GM21576 (cell line): Measurements from ENCODE around the gene NUDCD2.
"Not testable (repeated sequence)": the region's sequence is repeated elsewhere in the genome, so short reads cannot be mapped to it uniquely, and the experiment has no call there.

Experiments
- ATAC-seq: cut with Tn5 transposase; IDR thresholded peaks from one replicate; pipeline ENCODE4 v1.9.1; 2021; ENCODE audit warnings: mild to moderate bottlenecking, moderate library complexity; ENCODE audit not compliant: unreplicated experiment

The NUDCD2 gene

GRCh38 chr5:163473635-163474243 is 13.8 kb upstream of the NUDCD2 start:
- peak; percentile 92 for ATAC-seq

- no peak for ATAC-seq
Observed at GRCh38 chr5:163467682-163468081, 7.8 kb upstream of the NUDCD2 start.

- no peak for ATAC-seq
Observed at GRCh38 chr5:163463063-163463435, 3.1 kb upstream of the NUDCD2 start.

GRCh38 chr5:163460562-163461171 is 765 bp upstream of the NUDCD2 start, which contains the start of gene HMMR:
HMMR (plus strand) TSS chr5:163460632; CDS start chr5:163460693, 61 bp downstream.
- ATAC-seq = no peak

- peak; percentile 6 for ATAC-seq
Observed at GRCh38 chr5:163459462-163459818, 462 bp downstream of the NUDCD2 start.

- ATAC-seq = no peak
Observed at GRCh38 chr5:163458778-163459385, 1.0 kb downstream of the NUDCD2 start.

GRCh38 chr5:163456840-163457239 is 3.1 kb downstream of the NUDCD2 start:
- ATAC-seq = no peak

GRCh38 chr5:163456029-163456589 is 3.8 kb downstream of the NUDCD2 start:
- ATAC-seq = no peak

- ATAC-seq = not testable (repeated sequence)
Observed at GRCh38 chr5:163455406-163455805, 4.5 kb downstream of the NUDCD2 start.

GRCh38 chr5:163453705-163454104 is 6.2 kb downstream of the NUDCD2 start:
- ATAC-seq = no peak

- ATAC-seq = no peak
Observed at GRCh38 chr5:163451489-163451888, 8.4 kb downstream of the NUDCD2 start.

- ATAC-seq = no peak
Observed at GRCh38 chr5:163448491-163448890, 11.4 kb downstream of the NUDCD2 start.

GRCh38 chr5:163447875-163448274 is 12.0 kb downstream of the NUDCD2 start:
- ATAC-seq = no peak

- ATAC-seq = no peak
Observed at GRCh38 chr5:163447191-163447590, 12.7 kb downstream of the NUDCD2 start.

- no peak for ATAC-seq
Observed at GRCh38 chr5:163445345-163445744, 14.6 kb downstream of the NUDCD2 start.

GRCh38 chr5:163444526-163444925 is 15.4 kb downstream of the NUDCD2 start:
- ATAC-seq = no peak

GRCh38 chr5:163440954-163441353 is 18.9 kb downstream of the NUDCD2 start:
- ATAC-seq = no peak

- no peak for ATAC-seq
Observed at GRCh38 chr5:163439092-163439425, 20.8 kb downstream of the NUDCD2 start.

GRCh38 chr5:163437309-163438182 is 22.4 kb downstream of the NUDCD2 start, which contains the start of gene CCNG1:
CCNG1 (plus strand) TSS chr5:163437595; CDS start chr5:163439257, 1,662 bp downstream.
- peak; percentile 95 for ATAC-seq

GRCh38 chr5:163437011-163437308 is 22.9 kb downstream of the NUDCD2 start:
- ATAC-seq = no peak

- ATAC-seq = no peak
Observed at GRCh38 chr5:163436515-163436914, 23.4 kb downstream of the NUDCD2 start.
